ENCODE data around the gene HOXD1. TPM values are rescaled to one million over a fixed set of nuclear protein-coding genes. Genes with fewer than 3 reads are reported as not detected.

HOXD1 gene
- total RNA-seq, result under 0.01 TPM in 1 of 2 replicates, not detected in the other

GRCh38 chr2:176187899-176188773, at the start of gene HOXD1:
HOXD1 (plus strand) TSS chr2:176188668; CDS start chr2:176188802, 134 bp downstream.

GRCh38 chr2:176151442-176152287, 36.8 kb upstream of the HOXD1 start, which contains the start of gene HOXD4:
HOXD4 (plus strand) TSS chr2:176151550; CDS start chr2:176151634, 84 bp downstream.

GRCh38 chr2:176156807-176157498, 31.5 kb upstream of the HOXD1 start, which contains the start of gene HOXD3:
HOXD3 (plus strand) TSS chr2:176157307; CDS start chr2:176169115, 11,808 bp downstream.

Other genes starting within 250 kb of the HOXD1 start
- gene LNPK, start 186.4 kb upstream of the HOXD1 start, total RNA-seq, result 55.2 and 63.1 TPM in 2 replicates
- gene EVX2, start 104.7 kb upstream of the HOXD1 start, total RNA-seq, result not detected in 2 replicates
- not detected in 2 replicates for gene HOXD13, start 95.9 kb upstream of the HOXD1 start, total RNA-seq
- not detected in 2 replicates for gene HOXD12, start 88.9 kb upstream of the HOXD1 start, total RNA-seq
- under 0.01 and 0.28 TPM in 2 replicates for gene HOXD11, start 81.4 kb upstream of the HOXD1 start, total RNA-seq
- gene HOXD10, start 71.9 kb upstream of the HOXD1 start, total RNA-seq, result under 0.01 and 0.19 TPM in 2 replicates
- gene HOXD9, start 65.9 kb upstream of the HOXD1 start, total RNA-seq, result under 0.01 TPM in 1 of 2 replicates, not detected in the other
- 0.38 and 0.85 TPM in 2 replicates for gene HOXD8, start 59.0 kb upstream of the HOXD1 start, total RNA-seq
- gene HOXD4, start 37.1 kb upstream of the HOXD1 start, total RNA-seq, result 0.56 TPM in 1 of 2 replicates, not detected in the other
- gene HOXD3, start 31.4 kb upstream of the HOXD1 start, total RNA-seq, result 0.28 TPM in 1 of 2 replicates, not detected in the other
- gene MTX2, start 80.8 kb downstream of the HOXD1 start, total RNA-seq, result 24.8 and 33.0 TPM in 2 replicates